ENCODE measurements around the gene OR10AD1.
A peak's percentile ranks its signal among the peaks of the same experiment; 100 is the strongest.
"Not testable (repeated sequence)": the region's sequence is repeated elsewhere in the genome, so short reads cannot be mapped to it uniquely, and the experiment has no call there.

Gene OR10AD1, protein sequence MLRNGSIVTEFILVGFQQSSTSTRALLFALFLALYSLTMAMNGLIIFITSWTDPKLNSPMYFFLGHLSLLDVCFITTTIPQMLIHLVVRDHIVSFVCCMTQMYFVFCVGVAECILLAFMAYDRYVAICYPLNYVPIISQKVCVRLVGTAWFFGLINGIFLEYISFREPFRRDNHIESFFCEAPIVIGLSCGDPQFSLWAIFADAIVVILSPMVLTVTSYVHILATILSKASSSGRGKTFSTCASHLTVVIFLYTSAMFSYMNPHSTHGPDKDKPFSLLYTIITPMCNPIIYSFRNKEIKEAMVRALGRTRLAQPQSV

DNA sequence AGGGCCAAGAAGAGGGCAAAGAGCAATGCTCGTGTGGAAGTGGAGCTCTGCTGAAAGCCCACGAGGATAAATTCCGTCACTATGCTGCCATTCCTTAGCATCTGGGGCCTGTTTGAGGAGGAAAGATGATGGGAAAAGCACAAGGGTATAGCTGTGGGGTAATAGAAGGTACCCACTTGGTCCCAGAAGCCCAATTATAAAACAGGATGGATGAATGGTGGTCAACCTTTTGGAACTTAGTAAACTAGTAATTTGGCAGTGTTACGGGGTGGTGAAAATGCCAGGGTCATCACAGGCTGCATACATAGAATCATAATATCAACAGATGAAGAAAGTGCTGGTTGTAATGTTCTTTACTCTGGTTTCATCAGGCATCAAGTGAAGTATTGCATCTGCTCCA lies at the start of gene OR10AD1:
Gene OR10AD1 (minus strand): TSS at position 101 of the 400 bp plus-strand sequence. CDS start 0 bp downstream, at position 101.
- no peak for DNase-seq

DNA sequence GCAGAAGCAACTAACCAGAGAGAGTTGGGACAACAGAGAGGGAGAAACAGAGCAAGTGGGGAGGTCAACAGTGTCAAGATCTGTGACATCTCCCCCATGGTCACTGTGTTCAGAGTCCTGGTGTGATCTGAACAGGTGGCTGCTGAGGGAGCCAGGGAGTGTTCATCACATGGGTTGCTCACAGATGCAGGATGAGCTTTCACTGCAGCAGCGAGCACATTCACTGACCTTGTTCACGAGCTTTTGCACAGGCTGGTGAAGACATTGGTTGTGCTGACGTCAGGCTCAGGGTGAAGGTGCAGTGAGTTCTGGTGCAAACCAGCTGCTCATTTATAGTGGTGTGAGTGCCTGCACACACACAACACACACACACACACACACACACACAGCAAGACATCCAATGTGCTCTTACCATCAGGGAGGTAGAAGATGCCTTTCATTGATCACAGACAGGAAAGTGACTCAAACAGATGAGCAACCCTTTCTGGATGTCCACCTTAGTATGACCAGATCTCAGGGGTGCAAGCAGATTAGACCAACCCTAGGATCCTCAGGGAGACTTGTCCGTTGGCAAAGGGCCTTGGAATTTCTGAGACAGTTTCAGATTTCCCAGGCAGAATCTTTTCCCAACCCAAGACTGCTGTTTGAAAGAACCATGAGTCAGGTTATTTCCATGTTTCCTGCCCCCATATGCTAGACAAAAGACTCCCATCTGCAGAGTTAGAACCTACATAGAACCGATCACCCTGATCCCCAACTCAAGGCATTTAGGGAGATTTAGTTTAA lies 44.3 kb upstream of the OR10AD1 start:
- DNase-seq, result no peak

DNA sequence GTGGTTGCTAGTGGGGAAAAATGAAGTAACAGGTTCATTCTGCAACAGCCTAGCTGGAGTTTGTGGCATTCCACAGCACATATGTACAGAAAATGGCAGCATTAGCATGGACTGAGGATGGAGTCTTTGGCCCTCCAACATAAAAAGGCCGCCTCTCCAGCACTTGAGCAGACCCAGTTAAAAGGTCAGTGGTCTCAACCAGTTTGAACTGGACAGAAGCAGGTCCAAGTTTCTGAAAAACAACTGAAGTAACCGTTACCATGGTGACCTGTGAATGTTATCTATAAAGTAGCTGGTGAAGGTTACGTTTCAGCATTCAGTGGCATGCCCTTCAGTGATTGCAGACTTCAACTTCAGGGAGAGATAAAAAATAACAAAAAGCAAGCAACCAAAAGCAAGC lies 34.1 kb upstream of the OR10AD1 start:
- no peak for DNase-seq

DNA sequence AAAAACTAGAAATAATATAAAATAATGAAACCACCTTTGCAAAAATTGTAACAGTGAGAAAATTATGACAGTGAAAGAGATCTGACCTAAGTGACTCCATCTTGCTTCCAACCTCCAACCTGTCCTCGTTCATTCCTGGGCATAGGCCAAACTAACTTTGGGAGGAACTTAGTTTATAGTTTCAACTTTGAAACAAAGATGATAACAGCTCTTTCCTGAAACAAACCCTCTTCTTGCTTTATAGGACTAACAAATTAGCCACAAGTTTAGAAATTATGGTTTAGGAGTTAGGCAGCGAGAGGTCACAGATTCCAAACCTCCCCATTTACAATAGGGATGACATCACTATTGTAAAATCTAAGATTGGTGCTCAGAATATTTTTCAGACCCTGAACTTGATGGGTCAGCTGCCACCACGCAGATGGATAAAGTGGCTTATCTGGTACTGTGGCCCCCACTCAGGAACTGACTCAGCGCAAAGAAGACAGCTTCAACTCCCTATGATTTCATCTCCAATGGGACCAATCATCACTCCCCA lies 32.8 kb upstream of the OR10AD1 start:
- no peak for DNase-seq

DNA sequence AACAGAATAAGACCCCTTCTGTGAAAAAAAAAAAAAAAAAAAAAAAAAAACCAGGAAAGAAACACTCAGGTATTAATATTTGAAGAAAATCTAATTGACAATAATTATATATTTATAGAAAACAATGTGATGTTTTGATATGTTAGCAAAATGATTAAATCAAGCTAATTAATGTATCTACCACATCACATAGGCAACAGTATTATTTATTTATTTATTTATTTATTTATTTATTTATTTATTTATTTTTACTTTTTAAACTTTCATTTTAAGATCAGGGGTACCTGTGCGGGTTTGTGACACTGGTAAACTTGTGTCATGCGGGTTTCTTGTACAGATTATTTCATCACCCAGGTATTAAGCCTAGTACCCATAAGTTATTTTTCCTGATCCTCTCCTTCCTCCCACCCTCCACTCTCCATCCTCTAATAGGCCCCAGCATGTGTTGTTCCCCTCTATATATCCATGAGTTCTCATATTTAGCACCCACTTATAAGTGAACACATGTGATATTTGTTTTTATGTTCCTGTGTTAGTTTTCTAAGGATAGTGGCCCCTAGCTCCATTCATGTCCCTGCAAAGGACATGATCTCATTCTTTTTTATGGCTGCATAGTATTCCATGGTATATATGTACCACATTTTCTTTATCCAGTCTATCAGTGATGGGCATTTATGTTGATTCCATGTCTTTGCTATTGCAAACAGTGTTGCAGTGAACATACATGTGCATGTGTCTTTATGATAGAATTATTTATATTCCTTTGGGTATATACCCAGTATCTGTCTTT lies 28.3 kb upstream of the OR10AD1 start:
- not testable (repeated sequence) for DNase-seq

DNA sequence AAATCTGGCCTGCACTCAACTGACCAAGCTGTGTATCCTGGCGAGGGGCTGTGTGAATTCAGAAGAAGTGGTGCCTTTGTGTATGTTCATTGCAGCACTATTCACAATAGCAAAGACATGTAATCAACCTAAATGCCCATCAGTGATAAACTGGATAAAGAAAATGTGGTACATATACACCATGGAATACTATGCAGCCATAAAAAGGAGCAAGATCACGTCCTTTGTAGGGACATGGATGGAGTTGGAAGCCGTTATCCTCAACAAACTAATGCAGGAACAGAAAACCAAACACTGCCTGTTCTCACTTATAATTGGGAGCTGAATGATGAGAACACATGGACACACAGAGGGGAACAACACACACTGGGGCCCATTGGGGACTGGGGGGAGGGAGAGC lies 21.4 kb upstream of the OR10AD1 start:
- not testable (repeated sequence) for DNase-seq

DNA sequence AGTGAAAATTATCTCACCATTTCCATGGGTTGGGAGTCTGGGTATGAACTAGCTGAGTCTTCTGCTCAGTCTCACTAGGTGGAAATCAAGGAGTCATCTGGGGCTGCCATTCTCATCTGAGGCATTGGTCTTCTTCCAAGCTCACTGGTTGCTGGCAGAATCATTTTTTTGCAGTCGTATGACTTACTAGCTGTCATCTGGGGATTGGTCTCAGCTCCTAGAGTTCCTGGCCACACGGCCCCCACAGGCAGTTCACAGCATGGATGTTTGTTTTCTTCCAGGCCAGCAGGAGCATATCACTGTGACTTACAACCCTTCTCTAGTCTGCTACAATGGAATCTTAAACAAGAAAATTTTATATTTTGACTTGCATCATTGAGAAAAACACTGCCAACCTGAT lies 18.6 kb upstream of the OR10AD1 start:
- DNase-seq, result no peak

DNA sequence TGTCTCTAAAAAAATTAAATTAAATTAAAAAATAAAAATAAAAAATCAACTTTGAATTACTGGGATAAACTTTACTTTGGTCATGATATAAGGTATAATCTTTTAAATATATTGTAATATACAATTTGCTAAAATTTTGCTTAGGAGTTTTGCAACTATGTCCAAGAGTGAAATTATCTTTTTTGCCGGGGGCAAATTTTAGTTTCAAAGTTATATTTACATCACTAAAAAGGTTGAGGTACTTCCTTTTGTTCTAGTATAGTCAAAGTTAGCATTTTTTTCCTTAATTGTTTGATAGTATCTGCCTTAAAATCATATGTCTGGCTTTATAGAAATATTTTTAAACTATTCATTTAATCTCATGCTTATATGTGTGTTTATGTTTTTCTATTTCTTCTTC lies 17.6 kb upstream of the OR10AD1 start:
- DNase-seq, result no peak

DNA sequence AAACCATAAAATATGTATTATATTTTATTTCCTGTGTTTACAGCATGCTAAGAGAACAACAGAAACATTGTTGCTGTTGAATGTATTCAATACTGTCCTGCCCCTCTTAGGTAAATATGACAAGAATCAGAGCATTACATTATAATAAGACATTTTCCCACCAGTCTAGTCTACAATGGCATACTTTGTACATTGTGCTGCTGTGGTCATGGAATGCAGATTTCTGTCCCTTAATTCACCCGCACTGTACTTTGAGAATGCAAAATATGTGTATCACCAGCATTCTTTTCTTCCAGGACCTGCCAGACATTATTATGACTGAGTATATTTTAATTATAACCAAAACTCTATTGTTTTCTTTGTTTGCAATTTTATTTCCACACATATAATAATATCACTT lies 16.5 kb upstream of the OR10AD1 start:
- DNase-seq, result no peak

DNA sequence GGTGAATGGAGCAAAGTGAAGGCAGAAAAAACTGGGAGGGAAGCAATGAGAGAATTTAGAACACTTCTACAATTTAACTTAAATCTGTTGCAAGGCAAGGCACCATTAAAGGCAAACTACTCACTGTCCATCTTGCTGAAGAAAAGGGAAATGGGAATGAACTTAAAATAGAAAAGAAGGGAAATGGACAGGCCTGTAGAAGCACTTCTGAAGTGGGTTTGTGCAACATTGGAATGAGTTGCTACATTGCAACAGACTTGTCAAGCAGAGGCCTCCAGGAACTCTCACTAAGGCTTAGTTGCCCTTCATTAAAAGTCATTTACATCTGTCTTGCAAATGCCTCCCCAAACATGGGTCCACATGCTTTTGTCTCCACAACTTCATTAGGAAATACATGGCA lies 13.7 kb upstream of the OR10AD1 start:
- DNase-seq, result peak; percentile 20

DNA sequence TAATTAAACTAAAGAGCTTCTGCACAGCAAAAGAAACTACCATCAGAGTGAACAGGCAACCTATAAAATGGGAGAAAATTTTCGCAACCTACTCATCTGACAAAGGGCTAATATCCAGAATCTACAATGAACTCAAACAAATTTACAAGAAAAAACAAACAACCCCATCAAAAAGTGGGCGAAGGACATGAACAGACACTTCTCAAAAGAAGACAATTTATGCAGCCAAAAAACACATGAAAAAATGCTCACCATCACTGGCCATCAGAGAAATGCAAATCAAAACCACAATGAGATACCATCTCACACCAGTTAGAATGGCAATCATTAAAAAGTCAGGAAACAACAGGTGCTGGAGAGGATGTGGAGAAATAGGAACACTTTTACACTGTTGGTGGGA lies 6.4 kb upstream of the OR10AD1 start:
- not testable (repeated sequence) for DNase-seq

DNA sequence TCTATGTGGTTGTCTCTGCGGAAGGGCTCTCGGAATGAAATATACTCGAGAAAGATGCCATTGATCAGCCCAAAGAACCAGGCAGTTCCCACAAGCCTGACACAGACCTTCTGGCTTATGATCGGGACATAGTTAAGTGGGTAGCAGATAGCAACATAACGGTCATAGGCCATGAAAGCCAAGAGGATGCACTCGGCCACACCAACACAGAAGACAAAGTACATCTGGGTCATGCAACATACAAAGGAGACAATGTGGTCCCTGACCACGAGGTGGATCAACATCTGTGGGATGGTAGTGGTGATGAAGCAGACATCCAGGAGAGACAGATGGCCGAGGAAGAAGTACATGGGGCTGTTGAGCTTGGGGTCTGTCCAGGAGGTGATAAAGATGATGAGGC lies 326 bp downstream of the OR10AD1 start:
- no peak for DNase-seq

DNA sequence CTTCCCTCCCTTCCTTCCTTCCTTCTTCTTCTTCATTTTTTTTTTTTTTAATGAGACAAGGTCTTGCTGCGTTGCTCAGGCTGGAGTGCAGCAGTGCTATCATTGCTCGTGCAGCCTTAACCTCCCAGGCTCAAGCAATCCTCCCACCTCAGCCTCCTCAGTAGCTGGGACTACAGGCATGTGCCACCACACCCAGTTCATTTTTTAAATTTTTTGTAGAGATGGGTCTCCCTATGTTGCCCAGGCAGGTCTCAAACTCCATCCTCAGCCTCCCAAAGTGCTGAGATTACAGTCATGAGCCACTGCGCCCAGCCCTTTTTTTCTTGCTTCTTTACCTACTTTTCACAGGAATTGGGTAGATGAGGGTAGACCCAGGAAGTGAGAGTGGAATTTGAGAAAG lies 1.6 kb downstream of the OR10AD1 start:
- DNase-seq, result no peak

DNA sequence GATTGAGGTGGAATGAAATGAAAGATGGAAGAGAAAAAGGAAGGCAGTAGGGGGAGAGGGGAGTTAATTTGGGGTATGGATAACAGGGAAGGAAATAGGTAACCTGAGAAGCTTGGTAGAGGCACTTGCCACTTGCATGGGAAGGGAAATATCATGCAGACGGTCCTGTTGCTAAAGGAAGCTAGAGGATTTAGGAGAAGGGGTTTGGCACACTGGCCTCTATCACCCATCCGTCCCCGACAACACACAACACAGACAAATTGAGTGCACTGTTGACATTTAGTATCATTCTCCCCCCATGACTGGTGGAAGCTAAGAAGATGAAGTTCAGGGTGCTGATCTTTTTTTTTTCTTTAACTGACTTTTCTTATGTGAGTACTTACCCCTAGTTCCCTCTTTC lies 2.0 kb downstream of the OR10AD1 start:
- no peak for DNase-seq

DNA sequence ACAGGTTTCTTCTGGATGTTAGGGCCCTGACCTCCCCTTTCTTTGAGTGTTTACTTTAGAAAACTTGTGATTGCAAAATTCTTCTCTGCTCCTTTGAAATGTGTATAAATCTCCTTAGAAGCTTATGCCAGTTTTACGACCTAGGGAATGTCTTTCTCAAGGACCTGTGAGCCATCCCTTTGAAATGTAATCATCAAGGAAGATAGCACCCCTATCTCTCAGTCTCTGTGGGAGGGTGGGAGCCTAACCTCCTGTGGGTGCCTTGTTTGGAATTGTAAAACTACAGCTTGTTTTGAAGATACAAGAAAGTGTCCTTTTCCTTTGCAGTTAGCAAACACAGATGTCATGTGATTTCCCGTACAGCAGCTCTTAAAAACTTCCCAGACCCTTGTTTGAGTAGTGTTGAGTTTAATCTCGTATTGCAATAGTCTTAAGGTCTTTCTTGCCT lies 3.3 kb downstream of the OR10AD1 start:
- no peak for DNase-seq

DNA sequence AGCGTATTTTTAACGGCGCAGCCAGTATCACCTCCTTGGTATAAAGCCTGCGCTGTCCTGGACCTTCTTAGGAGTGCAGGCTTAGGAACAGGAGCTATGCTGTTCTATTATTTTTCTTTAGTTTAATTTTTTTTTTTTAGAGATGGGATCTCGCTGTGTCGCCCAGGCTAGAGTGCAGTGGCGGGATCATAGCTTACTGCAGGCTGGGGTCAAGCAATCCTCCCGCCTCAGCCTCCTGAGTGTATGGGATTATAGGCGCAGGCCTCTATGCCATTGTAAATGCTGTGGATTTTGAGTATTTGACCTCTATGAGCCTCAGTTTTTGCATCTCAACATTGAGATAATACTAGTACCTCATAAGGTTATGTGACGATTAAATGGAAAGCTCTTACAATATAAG lies 4.1 kb downstream of the OR10AD1 start:
- no peak for DNase-seq

DNA sequence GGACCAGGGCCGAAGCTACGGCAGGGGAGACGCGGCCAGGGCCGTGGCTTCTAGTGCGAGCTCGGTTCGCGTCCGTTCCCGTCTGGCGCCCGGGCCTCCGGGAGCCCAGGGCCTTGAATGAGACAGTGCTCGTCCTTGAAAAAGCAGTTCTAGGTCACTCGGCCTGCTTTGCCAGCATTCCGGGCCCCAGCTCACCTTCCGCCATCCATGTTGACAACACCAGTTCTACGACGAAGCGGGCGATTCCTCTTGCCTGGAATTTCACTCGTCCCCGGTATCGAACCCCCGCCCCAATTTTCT lies 4.5 kb downstream of the OR10AD1 start:
- peak; percentile 50 for DNase-seq

DNA sequence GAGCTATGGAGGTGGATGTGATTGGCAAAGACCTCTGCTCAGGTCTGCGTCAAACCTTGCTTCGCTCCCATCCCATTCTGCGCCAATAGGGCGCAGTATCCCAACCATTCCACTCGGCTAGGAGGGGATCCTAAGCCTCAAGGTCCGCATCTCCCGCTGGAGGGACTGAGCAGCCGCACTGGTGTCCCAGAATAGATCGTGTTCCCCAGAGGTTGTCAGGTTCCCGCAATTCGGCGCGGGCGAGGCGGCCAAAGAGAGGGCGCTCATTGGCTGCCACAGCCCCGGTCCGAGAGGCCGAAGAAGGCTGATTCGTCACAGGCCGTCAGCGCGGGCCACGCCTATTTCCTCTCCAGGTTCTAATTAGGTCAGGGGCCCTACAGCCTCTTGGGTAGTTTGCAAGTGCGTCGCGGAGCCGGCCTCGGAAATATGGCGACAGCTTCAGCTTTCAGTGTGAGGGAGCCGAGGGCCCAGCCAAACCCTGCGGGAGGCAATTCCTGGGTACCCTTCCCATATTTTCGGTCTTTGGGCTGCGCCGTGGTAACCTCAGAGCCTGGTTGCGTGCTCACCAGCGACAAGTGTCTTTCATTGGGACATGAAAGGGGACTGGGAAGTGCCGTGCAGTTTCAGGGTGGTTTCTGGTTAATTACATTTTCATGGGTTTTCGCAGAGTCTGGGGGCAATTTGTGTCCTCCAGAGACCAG lies 5.0 kb downstream of the OR10AD1 start:
- peak; percentile 98 for DNase-seq

DNA sequence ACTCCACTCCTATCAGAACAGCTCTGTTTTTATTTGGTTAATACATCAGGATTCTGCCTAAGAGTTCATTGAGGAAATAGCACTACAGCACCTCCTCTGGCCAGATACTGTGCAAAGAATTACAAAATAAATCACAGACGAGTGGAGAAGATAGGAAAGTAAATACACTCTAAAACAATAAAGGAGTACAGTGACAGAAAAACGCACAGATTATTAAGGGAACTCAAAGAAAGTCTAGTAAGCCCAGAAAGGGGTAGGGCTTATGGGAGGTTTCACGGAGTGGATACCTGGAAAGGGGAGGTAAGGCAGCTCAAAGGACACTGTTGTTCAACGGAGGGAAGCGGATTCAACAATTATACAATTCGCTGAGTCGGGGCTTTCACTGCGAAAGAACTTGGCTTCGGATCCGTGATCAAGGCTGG lies 5.5 kb downstream of the OR10AD1 start:
- DNase-seq, result peak; percentile 63

DNA sequence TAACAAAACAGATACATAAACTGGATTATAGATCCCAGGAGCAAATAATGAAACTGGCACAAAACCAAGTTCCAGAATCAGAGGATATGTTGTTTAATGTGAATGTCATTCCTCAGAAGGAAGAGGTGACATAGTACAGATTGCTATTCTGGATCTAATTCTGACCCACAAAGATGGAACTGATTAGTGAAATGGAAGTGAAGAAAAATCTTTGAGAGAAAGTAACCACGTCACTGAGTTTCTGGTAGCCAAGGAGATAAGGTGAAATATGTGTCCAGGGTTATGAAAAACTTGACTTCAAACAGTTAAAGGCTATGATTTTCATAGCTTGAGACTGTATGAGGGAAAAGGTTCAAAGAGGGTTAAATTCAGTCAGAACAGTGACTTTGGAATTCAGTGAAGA lies 8.3 kb downstream of the OR10AD1 start:
- no peak for DNase-seq

DNA sequence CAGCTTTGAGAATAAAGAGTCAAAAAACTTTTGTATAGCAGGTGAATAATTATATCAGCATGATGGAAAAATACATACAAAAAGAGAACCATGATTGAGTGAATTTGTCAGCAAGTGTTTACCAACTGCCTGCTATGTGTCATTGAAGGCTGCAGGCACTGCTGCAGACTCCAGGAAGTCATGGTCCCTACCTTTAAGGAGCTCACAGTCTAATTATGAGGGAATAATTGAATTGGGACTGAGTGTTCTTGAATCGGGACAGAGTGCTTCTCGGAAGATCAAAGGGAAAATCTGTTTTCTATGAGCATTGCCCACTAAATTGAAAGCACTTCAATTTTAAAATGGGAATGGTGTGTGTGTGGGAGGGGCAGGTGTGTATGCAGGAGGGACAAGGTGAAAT lies 9.5 kb downstream of the OR10AD1 start:
- DNase-seq, result no peak

DNA sequence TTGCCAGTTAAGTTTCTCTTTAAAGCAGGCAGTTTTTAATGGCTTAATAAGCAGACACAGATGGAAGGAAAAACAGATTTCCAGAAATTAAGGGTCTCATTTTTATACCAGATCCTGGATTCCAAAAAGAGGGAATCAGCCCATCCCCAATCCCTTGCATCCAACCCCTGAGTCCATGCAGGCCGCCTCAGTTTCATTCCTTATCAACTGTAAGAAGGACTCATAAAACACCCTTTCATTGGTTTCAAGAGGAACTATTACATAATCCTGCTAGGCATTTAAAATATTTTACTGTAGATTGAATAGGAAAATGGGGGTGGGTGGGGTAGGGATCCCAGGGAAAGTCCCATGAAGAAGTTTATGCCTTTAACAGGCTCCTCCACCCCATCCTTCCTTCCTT lies 10.2 kb downstream of the OR10AD1 start:
- no peak for DNase-seq

DNA sequence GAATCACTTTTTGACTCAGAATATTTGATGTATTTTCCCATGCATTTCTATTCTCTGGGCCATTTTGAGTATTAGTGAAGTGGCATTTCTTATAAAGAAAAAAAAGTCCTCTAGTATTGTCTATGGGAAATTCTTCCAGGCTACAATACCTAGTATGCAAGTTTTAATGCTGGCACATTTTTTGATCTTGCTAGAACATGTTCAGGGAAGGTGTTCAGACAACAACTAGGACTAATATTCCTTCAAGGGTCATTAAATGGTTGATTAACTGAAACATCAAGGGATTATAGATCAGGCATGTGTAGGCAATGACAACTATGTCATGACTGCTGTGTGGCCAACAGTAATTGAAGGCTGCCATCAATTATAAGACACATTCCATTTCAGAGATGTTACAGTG lies 12.0 kb downstream of the OR10AD1 start:
- no peak for DNase-seq

All from hematopoietic multipotent progenitor cell treated with erythropoietin and hydrocortisone succinate and interleukin-3 and kit ligand, for 6 days (in vitro differentiated cells).